ENCODE data around the gene ACACA.

DNA sequence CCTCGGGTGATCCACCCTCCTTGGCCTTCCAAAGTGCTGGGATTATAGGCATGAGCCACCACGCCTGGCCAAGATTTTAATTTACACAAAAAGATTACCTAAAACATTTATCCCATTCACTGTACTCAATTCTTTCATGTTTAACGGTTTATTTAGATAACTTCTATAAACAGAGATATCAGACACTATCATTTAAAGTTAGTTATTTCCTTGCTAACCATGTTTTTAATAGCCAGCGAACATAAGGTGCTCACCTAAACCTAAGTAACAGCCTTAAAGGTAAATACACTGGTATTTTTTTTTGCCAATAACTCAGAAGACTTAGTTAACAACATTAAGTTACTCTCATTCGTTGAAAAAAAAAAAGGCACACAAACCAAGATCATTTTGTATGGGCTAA is 112.9 kb downstream of the ACACA start:
- no peak for TF ChIP-seq POLR2A (IDR thresholded peaks at IDR 0.05; ENCODE audit: low read length)
- no peak for TF ChIP-seq GATA1 (IDR thresholded peaks at IDR 0.05; ENCODE audit: low read depth, low read length)
